Chondrocyte (in vitro differentiated cells): Measurements from ENCODE around the gene RRP15. TPM values are rescaled to one million over a fixed set of nuclear protein-coding genes. Genes with fewer than 3 reads are reported as not detected.

Source experiments
- DNase-seq: peaks from one replicate; pipeline ENCODE4 v3.0.0; 2021; ENCODE audit warnings: mixed read lengths, low spot score
- H3K27ac Mint-ChIP-seq: one replicate; pipeline ENCODE4 v1.8.0; 2021; ENCODE audit warnings: mild to moderate bottlenecking, moderate library complexity, mixed read lengths; ENCODE audit not compliant: unreplicated experiment
- H3K27me3 Mint-ChIP-seq: 2 replicates; pipeline ENCODE4 v1.8.0; 2021; ENCODE audit warnings: low read depth, mixed read lengths
- H3K36me3 Mint-ChIP-seq: 2 replicates; pipeline ENCODE4 v1.8.0; 2021; ENCODE audit warnings: low read depth, mixed read lengths
- H3K4me1 Mint-ChIP-seq: 2 replicates; pipeline ENCODE4 v1.8.0; 2021; ENCODE audit warnings: low read depth, mild to moderate bottlenecking, mixed read lengths
- H3K4me3 Mint-ChIP-seq: one replicate; pipeline ENCODE4 v1.8.0; 2021; ENCODE audit warnings: mild to moderate bottlenecking, moderate library complexity, mixed read lengths; ENCODE audit not compliant: unreplicated experiment
- H3K9me3 Mint-ChIP-seq: 2 replicates; pipeline ENCODE4 v1.8.0; 2021; ENCODE audit warnings: low read depth, mixed read lengths
- total RNA-seq: library from RNA; stranded (reverse); gene quantifications from 3 replicates; pipeline ENCODE4 v1.2.1, GENCODE V29; 2021
- TF ChIP-seq, protein P1 (sequence below): fragments of 200-600 bp; sonication (generic); IDR thresholded peaks from 2 replicates; pipeline ENCODE4 v1.5.0; 2021; ENCODE audit warnings: antibody characterized with exemption, mild to moderate bottlenecking, moderate library complexity

RRP15 gene
- total RNA-seq, 1 donor from 2014 or later = 16.9 TPM

DNA sequence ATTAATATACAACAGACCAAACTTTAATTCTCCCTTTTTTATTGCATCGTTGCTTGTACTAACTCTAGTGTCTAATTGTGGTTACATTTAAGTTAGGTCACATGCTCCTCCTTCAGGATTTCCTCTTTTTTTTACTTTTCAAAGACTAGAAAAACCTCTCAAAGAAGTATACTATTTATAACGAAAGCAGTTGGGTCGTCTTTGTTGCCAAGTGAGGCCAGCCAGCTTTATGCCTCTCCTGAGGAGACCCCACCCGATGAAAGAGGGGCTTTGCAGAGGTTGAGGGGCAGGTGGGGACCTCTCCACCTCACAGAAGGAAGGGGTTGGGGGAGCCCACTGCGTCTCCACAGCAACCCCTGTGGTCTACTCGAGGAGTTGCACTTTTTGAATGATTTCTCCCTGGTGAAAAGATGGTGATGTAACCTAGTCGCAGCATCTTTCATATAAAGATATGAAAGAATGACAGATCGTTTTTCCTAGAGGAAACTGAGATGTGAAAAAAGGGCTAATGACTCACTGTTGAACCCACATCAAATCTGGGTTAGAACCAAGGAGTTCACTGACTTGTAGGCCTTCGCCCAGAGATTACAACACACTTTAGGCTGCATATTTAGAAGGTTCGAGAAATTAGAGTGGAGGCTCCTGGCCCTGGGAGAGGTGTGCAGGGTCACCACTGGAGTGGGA is 66.4 kb downstream of the RRP15 start:
- Mint-ChIP-seq H3K36me3 (peaks cover 12% of the 10 kb centered on the region), H3K27ac (no peak overlapping the region), H3K4me3 (no peak overlapping the region), H3K27me3 (no peaks in the 10 kb centered on the region), H3K9me3 (no peaks in the 10 kb centered on the region), H3K4me1 (peaks cover 73% of the 10 kb centered on the region)
- TF ChIP-seq, protein P1, sequence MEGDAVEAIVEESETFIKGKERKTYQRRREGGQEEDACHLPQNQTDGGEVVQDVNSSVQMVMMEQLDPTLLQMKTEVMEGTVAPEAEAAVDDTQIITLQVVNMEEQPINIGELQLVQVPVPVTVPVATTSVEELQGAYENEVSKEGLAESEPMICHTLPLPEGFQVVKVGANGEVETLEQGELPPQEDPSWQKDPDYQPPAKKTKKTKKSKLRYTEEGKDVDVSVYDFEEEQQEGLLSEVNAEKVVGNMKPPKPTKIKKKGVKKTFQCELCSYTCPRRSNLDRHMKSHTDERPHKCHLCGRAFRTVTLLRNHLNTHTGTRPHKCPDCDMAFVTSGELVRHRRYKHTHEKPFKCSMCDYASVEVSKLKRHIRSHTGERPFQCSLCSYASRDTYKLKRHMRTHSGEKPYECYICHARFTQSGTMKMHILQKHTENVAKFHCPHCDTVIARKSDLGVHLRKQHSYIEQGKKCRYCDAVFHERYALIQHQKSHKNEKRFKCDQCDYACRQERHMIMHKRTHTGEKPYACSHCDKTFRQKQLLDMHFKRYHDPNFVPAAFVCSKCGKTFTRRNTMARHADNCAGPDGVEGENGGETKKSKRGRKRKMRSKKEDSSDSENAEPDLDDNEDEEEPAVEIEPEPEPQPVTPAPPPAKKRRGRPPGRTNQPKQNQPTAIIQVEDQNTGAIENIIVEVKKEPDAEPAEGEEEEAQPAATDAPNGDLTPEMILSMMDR = peak; percentile 80
- no peak for DNase-seq

DNA sequence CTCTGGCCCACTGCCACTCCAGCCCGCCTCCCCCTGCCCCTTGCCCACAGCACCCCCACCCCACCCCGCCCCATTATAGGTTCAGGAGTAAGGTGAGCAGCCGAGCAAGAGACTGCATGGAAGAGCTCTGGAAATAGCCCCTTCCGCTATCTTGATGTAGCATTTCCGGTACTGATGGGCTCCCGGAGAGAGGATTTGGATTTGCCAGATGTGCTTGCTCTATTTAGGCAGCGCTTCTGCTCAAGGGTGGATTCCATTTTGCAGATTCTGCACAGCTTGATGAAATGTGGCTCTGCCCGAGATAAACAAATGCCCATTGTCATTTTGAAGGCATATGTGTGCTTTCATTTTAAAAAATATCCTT is 67.0 kb downstream of the RRP15 start:
- TF ChIP-seq, protein P1 = no peak
- DNase-seq = no peak
- Mint-ChIP-seq H3K27ac (no peak overlapping the region), H3K27me3 (no peaks in the 10 kb centered on the region), H3K4me1 (peaks cover 78% of the 10 kb centered on the region), H3K9me3 (no peaks in the 10 kb centered on the region), H3K4me3 (no peak overlapping the region), H3K36me3 (peaks cover 9% of the 10 kb centered on the region)

GRCh38 chr1:218353656-218354055 is 68.6 kb downstream of the RRP15 start:
- Mint-ChIP-seq H3K4me1 (peaks cover 89% of the 10 kb centered on the region), H3K9me3 (no peaks in the 10 kb centered on the region), H3K27ac (peak overlapping the region; percentile 74), H3K4me3 (peak overlapping the region; percentile 34), H3K36me3 (peaks cover 10% of the 10 kb centered on the region), H3K27me3 (no peaks in the 10 kb centered on the region)
- DNase-seq = no peak
- TF ChIP-seq, protein P1 = no peak

GRCh38 chr1:218355278-218355677 is 70.2 kb downstream of the RRP15 start:
- H3K4me1 Mint-ChIP-seq = peaks cover 91% of the 10 kb centered on the region
- H3K27me3 Mint-ChIP-seq = no peaks in the 10 kb centered on the region
- TF ChIP-seq, protein P1 = no peak
- H3K9me3 Mint-ChIP-seq = no peaks in the 10 kb centered on the region
- H3K27ac Mint-ChIP-seq = peak overlapping the region; percentile 23
- no peak for DNase-seq
- H3K4me3 Mint-ChIP-seq = no peak overlapping the region
- peaks cover 14% of the 10 kb centered on the region for H3K36me3 Mint-ChIP-seq

- H3K4me1 Mint-ChIP-seq = peaks cover 93% of the 10 kb centered on the region
- H3K27ac Mint-ChIP-seq = peak overlapping the region; percentile 88
- H3K36me3 Mint-ChIP-seq = peaks cover 14% of the 10 kb centered on the region
- H3K27me3 Mint-ChIP-seq = no peaks in the 10 kb centered on the region
- TF ChIP-seq, protein P1 = no peak
- no peak overlapping the region for H3K4me3 Mint-ChIP-seq
- no peak for DNase-seq
- H3K9me3 Mint-ChIP-seq = no peaks in the 10 kb centered on the region
Observed at GRCh38 chr1:218357211-218357892, 72.3 kb downstream of the RRP15 start.
